PFSK-1 (cell line): ENCODE data around the gene CACNA1H.

ENCODE experiments used
- FOXP2 ChIP-seq: optimal IDR thresholded peaks from 2 replicates; pipeline ENCODE3; 2011; ENCODE audit warnings: borderline replicate concordance, control low read depth, inconsistent platforms; ENCODE audit not compliant: insufficient read depth; ENCODE audit errors: extremely low read length, extremely low read depth
- POLR2AphosphoS5 ChIP-seq: IDR thresholded peaks from 2 replicates; pipeline ENCODE4 v1.6.1; 2012; ENCODE audit warnings: low read depth, mild to moderate bottlenecking, control low read depth, low read length, moderate library complexity
- REST ChIP-seq, 2 experiments: IDR thresholded peaks; 2 replicates each; pipeline versions ENCODE4 v1.6.1 to v1.8.0; 2011 to 2012; ENCODE audit warnings: low read depth in 2 of 2, low read length in 2 of 2, control low read depth in 1 of 2, inconsistent platforms in 1 of 2, mild to moderate bottlenecking in 1 of 2, moderate library complexity in 1 of 2; ENCODE audit not compliant: insufficient read depth in 1 of 2
- SIN3A ChIP-seq: IDR thresholded peaks from 2 replicates; pipeline ENCODE4 v1.6.1; 2012; ENCODE audit warnings: mild to moderate bottlenecking, low read length, moderate library complexity, borderline replicate concordance; ENCODE audit not compliant: insufficient read depth
- TAF1 ChIP-seq: IDR thresholded peaks from 2 replicates; pipeline ENCODE4 v1.6.1; 2012; ENCODE audit warnings: low read length, control low read depth, borderline replicate concordance; ENCODE audit not compliant: insufficient read depth

- TF ChIP-seq TAF1 = no peak
- no peak for TF ChIP-seq SIN3A
- no peak for TF ChIP-seq FOXP2
- no peak for TF ChIP-seq REST (IDR thresholded peaks at IDR 0.05; ENCODE audit: insufficient read depth in 1 of 2, low read depth in 2 of 2, low read length in 2 of 2)
- no peak for TF ChIP-seq POLR2AphosphoS5
These were observed 23.6 kb upstream of the CACNA1H start for GRCh38 chr16:1129106-1129960.
